Aorta (tissue), 5 donors: Measurements from ENCODE around the gene ITGA6. TPM values are rescaled to one million over a fixed set of nuclear protein-coding genes. Genes with fewer than 3 reads are reported as not detected.
"Not testable (repeated sequence)": the region's sequence is repeated elsewhere in the genome, so short reads cannot be mapped to it uniquely, and the experiment has no call there.

Experiments
- ATAC-seq: fragments of 200-7000 bp; cut with Tn5 transposase; one replicate; pipeline ENCODE4 v1.9.1; 2022; ENCODE audit warnings: moderate library complexity; ENCODE audit not compliant: low FRiP score
- DNase-seq, 2 donors: peaks; one replicate each; pipeline ENCODE4 v3.0.0-alpha.2; 2020
- H3K27ac ChIP-seq, 2 donors: one replicate each; pipeline ENCODE4 v1.5.1; 2013; ENCODE audit warnings: low read length in 2 of 2, mild to moderate bottlenecking in 2 of 2, moderate library complexity in 2 of 2, control low read depth in 1 of 2, inconsistent platforms in 1 of 2, low read depth in 1 of 2
- H3K27me3 ChIP-seq, 2 donors: one replicate each; pipeline ENCODE4 v1.6.1; 2013; ENCODE audit warnings: control low read depth in 1 of 2, low read length in 1 of 2, mild to moderate bottlenecking in 1 of 2, moderate library complexity in 1 of 2; ENCODE audit not compliant: insufficient read depth in 2 of 2, control insufficient read depth in 1 of 2
- H3K36me3 ChIP-seq, 2 donors: one replicate each; pipeline ENCODE4 v1.6.1; 2013; ENCODE audit warnings: control low read depth in 1 of 2, low read length in 1 of 2, mild to moderate bottlenecking in 1 of 2; ENCODE audit not compliant: insufficient read depth in 2 of 2, control insufficient read depth in 1 of 2
- H3K4me1 ChIP-seq, 2 donors: one replicate each; pipeline ENCODE4 v1.6.1; 2013; ENCODE audit warnings: low read length in 2 of 2, control low read depth in 1 of 2, mild to moderate bottlenecking in 1 of 2, moderate library complexity in 1 of 2; ENCODE audit not compliant: insufficient read depth in 2 of 2, control insufficient read depth in 1 of 2
- H3K4me3 ChIP-seq, 2 donors: one replicate each; pipeline ENCODE4 v1.5.1; 2013; ENCODE audit warnings: low read length in 2 of 2, control low read depth in 1 of 2, mild to moderate bottlenecking in 1 of 2
- H3K9me3 ChIP-seq: one replicate; pipeline ENCODE4 v1.6.1; 2013; ENCODE audit warnings: mild to moderate bottlenecking, low read length; ENCODE audit not compliant: control insufficient read depth
- WGBS, 2 donors: extraction: QIAGEN DNeasy Blood & Tissue Kit; methylation state at CpG; one replicate each; pipeline ENCODE4 v1.1.7; 2013; 5-methylcytosine and 5-hydroxymethylcytosine counted together
- intact Hi-C, 2 donors: fragments of 100-400 bp; cut with DNase I; formaldehyde crosslinking; loops; one replicate each; pipeline versions ENCODE4 v1.14.2 to v1.15.0; 2022
- polyA plus RNA-seq, 2 donors: library from polyadenylated mRNA; stranded (reverse); fragments of 200-250 nt; gene quantifications; one replicate each; pipeline ENCODE4 v1.2.3, GENCODE V29; 2013
- total RNA-seq, 2 donors: library from RNA; stranded (reverse); fragmentation: NEBNext Ultra II Directional; extraction: Animal tissue kit (Norgen Biotek cat#: 25700); gene quantifications; one replicate each; pipeline ENCODE4 v1.2.1, GENCODE V29; 2021
- donor health status: healthy with polysubstance abuse.
- donor health status: Bipolar disorder and iron deficiency.
- donor health status: DM: no; HTN: no; CAD: no.
- donor health status: DM: no; HTN: no; CAD: no.
- donor health status: DM: yes; HTN: yes; CAD: no.

ITGA6 gene
- total and polyA plus RNA-seq, 4 donors, result 0.46 to 67.6 (median 26.5) TPM

- H3K27ac ChIP-seq, H3K4me1 ChIP-seq, intact Hi-C loops, H3K27me3 ChIP-seq, H3K36me3 ChIP-seq, H3K4me3 ChIP-seq, H3K9me3 ChIP-seq, ATAC-seq, DNase-seq: not testable (repeated sequence)
- 99 to 100% methylated on average over 2 of the region's 2 CpGs for WGBS, 2 donors
Observed at GRCh38 chr2:172532461-172532860, 105.1 kb downstream of the ITGA6 start.

- Histone ChIP-seq H3K9me3 (peaks cover 5% of the 10 kb centered on the region), H3K4me1 (no peaks in the 10 kb centered on the region), H3K4me3 (no peak overlapping the region), H3K27ac (no peak overlapping the region), H3K36me3 (no peaks in the 10 kb centered on the region), H3K27me3 (peaks cover 0 to 1% of the 10 kb centered on the region in 2 donors)
- ATAC-seq, result no peak
- WGBS, 2 donors, result 88 to 100% methylated on average over 1 of the region's 1 CpG
- DNase-seq, result no peak
- intact Hi-C loops, result no loop called here
Observed at GRCh38 chr2:172533687-172534086, 106.3 kb downstream of the ITGA6 start.

- DNase-seq, result no peak
- intact Hi-C loops, result no loop called here
- peaks cover 5% of the 10 kb centered on the region for H3K9me3 ChIP-seq
- no peak overlapping the region for H3K27ac ChIP-seq
- no peak overlapping the region for H3K4me3 ChIP-seq
- H3K36me3 ChIP-seq, result no peaks in the 10 kb centered on the region
- peaks cover 0 to 1% of the 10 kb centered on the region in 2 donors for H3K27me3 ChIP-seq
- no peaks in the 10 kb centered on the region for H3K4me1 ChIP-seq
- WGBS, 2 donors, result 91 to 98% methylated on average over 3 of the region's 3 CpGs
- ATAC-seq, result no peak
Observed at GRCh38 chr2:172535119-172535518, 107.7 kb downstream of the ITGA6 start.

GRCh38 chr2:172537851-172538250, 110.5 kb downstream of the ITGA6 start:
- DNase-seq, intact Hi-C loops, H3K4me3 ChIP-seq, ATAC-seq, H3K36me3 ChIP-seq, H3K27ac ChIP-seq, H3K4me1 ChIP-seq, H3K9me3 ChIP-seq, H3K27me3 ChIP-seq: not testable (repeated sequence)
- WGBS, 2 donors, result 94 to 95% methylated on average over 12 to 36 of the region's 37 CpGs

GRCh38 chr2:172539767-172540166, 112.4 kb downstream of the ITGA6 start:
- Histone ChIP-seq H3K27me3 (no peaks in the 10 kb centered on the region), H3K9me3 (no peaks in the 10 kb centered on the region), H3K4me3 (no peak overlapping the region), H3K36me3 (no peaks in the 10 kb centered on the region), H3K27ac (no peak overlapping the region), H3K4me1 (no peaks in the 10 kb centered on the region)
- DNase-seq, result no peak
- intact Hi-C loops, result no loop called here
- whole genome bisulfite sequencing, 2 donors, result 63 to 89% methylated on average over 4 of the region's 4 CpGs
- ATAC-seq, result no peak

GRCh38 chr2:172540421-172540820, 113.0 kb downstream of the ITGA6 start:
- Histone ChIP-seq H3K27me3 (no peaks in the 10 kb centered on the region), H3K27ac (no peak overlapping the region), H3K9me3 (no peaks in the 10 kb centered on the region), H3K4me1 (no peaks in the 10 kb centered on the region), H3K4me3 (no peak overlapping the region), H3K36me3 (no peaks in the 10 kb centered on the region)
- no peak for ATAC-seq
- DNase-seq, result no peak
- intact Hi-C loops, result no loop called here

- no peaks in the 10 kb centered on the region for H3K4me1 ChIP-seq
- WGBS, 2 donors, result 79 to 95% methylated on average over 2 of the region's 2 CpGs
- no peak overlapping the region for H3K27ac ChIP-seq
- no peaks in the 10 kb centered on the region for H3K27me3 ChIP-seq
- H3K36me3 ChIP-seq, result no peaks in the 10 kb centered on the region
- DNase-seq, result no peak
- no peak for ATAC-seq
- no peaks in the 10 kb centered on the region for H3K9me3 ChIP-seq
- intact Hi-C loops, result no loop called here
- no peak overlapping the region for H3K4me3 ChIP-seq
Observed at GRCh38 chr2:172545408-172546075, 118.2 kb downstream of the ITGA6 start.

GRCh38 chr2:172549131-172549530, 121.7 kb downstream of the ITGA6 start:
- WGBS, 2 donors, result 99 to 100% methylated on average over 1 of the region's 1 CpG
- Histone ChIP-seq H3K9me3 (no peaks in the 10 kb centered on the region), H3K36me3 (no peaks in the 10 kb centered on the region), H3K27me3 (no peaks in the 10 kb centered on the region), H3K4me3 (no peak overlapping the region), H3K27ac (no peak overlapping the region), H3K4me1 (no peaks in the 10 kb centered on the region)
- DNase-seq (no peak), ATAC-seq (no peak)
- intact Hi-C loops, result no loop called here

GRCh38 chr2:172549802-172550201, 122.4 kb downstream of the ITGA6 start:
- H3K27ac ChIP-seq, H3K36me3 ChIP-seq, H3K4me3 ChIP-seq, DNase-seq, H3K4me1 ChIP-seq, H3K27me3 ChIP-seq, H3K9me3 ChIP-seq, intact Hi-C loops, ATAC-seq: not testable (repeated sequence)
- 78 to 97% methylated on average over 1 of the region's 1 CpG for WGBS, 2 donors
